Fibroblast of skin of right quadriceps (primary cell): ENCODE measurements around the gene TMEM165.

Experiments
- DNase-seq: peaks from one replicate; pipeline ENCODE4 v3.0.0-alpha.2; 2013

The TMEM165 gene

DNA sequence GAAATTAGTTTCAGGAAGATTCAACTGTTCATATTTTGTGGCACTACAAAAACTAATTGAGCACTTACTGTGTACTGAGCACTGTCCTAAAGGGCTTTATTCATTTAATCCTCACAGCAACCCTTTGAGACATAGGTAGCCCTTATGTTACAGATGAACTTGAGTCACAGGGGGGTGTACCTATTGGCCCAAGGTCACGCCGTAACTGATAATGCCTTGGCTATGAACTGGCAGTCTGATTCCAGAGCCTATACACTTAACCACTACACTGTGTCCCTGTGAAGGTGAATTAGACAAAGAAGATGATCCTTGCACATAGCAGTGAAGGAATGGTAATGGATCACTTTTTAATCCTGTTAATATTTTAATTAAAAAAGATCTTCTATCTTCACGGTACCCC lies 12.0 kb downstream of the TMEM165 start:
- no peak for DNase-seq

DNA sequence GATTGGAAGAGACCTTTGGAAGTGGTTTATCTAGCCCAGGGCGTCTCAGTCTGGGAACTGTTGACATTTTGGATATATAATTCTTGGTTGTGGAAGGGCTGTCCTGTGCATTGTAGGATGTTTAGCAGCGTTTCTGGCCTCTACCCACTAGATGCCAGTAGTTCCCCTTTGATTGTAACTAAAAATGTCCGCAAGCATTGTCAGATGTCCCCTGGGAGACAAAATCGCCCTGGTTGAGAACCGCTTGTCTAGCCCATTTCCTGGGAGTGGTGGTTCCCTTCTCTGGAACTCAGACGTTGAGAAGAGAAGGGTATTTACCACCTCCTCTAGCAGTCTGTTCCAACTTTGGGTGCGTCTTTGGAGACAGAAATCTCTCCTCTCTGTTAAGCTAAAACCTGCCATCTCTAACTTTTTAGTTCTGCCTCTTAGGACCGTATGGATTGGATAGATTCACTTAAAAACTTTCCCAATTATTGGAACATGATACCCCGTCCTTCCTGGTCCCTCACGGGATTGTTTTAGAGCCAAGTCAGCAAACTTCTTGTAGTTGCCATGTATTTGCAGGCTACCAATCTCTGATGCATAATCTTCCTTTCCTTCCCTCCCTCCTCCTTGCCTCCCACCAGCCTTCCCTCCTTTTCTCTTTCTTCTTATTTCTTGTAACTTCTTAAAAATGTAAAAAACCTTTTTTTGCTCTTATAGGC lies 13.9 kb downstream of the TMEM165 start:
- peak; percentile 38 for DNase-seq

DNA sequence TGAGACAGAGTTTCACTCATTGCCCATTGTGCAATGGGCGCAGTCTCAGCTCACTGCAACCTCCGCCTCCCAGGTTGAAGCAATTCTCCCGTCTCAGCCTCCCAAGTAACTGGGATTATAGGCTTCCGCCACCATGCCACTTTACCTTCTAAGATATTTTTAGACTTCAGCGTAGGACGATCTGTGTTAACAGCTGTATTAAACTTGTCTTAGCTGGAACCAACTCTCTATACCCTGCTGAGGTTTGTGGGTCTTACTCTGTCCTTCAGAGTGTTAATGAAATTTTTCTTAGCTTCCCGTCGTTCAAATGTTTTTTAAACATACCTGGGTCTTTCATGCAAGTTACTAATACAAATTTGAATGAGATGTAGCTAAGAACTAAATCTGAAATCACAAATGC lies 14.7 kb downstream of the TMEM165 start:
- DNase-seq: no peak

GRCh38 chr4:55411621-55412020 lies 15.9 kb downstream of the TMEM165 start:
- peak; percentile 13 for DNase-seq

DNA sequence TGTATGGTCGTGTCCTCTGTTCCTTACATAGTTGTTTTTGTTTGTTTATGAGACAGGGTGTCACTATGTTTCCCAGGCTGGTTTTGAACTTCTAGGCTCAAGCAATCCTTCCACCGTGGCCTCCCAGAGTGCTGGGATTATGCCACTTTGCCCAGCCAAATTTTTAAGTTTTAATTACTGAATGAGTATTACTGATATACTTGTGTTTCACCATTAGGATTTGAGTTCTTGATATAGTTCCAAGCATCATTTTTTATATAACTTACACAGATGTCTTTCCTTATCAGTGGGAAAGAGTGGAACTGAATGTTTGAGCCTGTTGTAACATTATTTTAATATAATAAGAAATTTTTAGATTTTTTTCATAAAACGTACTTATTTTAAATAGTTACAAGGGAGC lies 20.4 kb downstream of the TMEM165 start:
- DNase-seq: no peak

DNA sequence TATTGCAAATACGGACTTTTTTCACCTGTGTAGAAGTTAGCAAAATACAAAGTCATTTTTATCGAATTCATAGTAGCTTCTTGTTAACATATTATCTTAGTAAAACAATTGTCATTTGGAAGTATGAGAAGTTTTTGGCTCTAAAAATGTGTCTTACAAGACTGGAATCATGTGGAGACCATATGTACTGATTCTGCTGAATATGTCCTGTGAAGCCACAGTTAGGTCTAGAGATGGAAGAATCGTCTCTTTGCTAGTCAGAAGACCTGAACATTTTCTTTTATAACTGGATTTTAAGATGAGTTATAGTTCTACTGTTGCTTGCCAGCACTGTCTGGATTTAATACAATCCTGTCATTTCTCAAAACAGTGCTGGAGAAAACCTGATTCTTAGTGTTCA lies 29.0 kb downstream of the TMEM165 start:
- no peak for DNase-seq

DNA sequence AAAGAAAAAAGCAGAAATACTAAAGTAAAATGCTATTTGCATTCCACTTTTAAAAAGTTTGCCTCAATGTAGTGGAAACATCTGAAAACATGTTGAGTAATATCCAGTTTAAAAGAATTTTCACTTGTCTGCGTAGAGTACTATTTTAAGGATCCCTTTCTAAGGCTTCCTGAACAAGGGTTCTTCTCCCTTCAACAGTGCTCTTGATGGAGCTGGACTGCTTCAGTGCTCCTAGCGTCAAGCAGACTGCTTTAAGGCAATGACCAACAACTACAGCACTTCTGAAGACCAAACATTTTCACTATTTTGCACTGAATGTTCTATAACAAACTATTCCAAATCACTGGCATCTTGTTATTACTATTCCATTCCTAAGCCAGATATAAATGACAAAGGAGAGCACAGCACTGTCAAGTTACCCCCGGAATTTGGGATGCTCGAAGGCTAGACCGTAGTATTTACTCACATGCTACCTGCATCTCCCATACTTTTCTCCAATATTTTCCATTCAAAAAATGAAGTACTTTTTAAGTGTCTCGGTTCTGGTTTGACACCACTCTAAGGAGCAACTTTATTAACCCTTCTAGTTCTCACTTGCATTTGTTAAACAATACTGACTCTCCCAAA lies 36.1 kb downstream of the TMEM165 start:
- no peak for DNase-seq

- DNase-seq: peak; percentile 21
These were observed 39.5 kb downstream of the TMEM165 start for GRCh38 chr4:55435141-55435841.

- peak; percentile 39 for DNase-seq
These were observed 41.6 kb downstream of the TMEM165 start for GRCh38 chr4:55437356-55437796.

- DNase-seq: no peak
These were observed 42.1 kb downstream of the TMEM165 start for GRCh38 chr4:55437823-55438222.

DNA sequence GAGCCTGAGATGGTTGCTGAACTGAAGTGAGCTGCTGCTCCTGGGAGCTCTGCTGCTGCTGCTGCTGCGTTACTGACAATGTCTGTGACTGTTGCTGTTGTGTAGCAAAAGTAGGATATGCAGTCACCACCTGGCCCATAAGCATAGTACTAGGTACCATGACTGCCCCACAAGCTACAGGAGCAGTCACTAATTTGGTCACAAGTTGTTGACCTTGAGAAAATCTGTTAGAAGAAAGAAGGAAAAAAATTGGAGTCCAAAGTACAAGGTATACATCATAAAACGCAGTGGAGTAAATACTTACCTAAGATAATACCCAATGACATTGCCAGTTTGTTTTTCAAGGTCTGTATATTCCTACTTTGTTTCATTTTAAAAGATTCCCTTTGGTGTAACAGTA lies 42.6 kb downstream of the TMEM165 start:
- no peak for DNase-seq

GRCh38 chr4:55439023-55439422 lies 43.3 kb downstream of the TMEM165 start:
- DNase-seq: no peak

GRCh38 chr4:55440786-55441185 lies 45.0 kb downstream of the TMEM165 start:
- no peak for DNase-seq

- DNase-seq: peak; percentile 29
These were observed 46.8 kb downstream of the TMEM165 start for GRCh38 chr4:55442541-55442940.

GRCh38 chr4:55444827-55445226 lies 49.1 kb downstream of the TMEM165 start:
- peak; percentile 48 for DNase-seq

DNA sequence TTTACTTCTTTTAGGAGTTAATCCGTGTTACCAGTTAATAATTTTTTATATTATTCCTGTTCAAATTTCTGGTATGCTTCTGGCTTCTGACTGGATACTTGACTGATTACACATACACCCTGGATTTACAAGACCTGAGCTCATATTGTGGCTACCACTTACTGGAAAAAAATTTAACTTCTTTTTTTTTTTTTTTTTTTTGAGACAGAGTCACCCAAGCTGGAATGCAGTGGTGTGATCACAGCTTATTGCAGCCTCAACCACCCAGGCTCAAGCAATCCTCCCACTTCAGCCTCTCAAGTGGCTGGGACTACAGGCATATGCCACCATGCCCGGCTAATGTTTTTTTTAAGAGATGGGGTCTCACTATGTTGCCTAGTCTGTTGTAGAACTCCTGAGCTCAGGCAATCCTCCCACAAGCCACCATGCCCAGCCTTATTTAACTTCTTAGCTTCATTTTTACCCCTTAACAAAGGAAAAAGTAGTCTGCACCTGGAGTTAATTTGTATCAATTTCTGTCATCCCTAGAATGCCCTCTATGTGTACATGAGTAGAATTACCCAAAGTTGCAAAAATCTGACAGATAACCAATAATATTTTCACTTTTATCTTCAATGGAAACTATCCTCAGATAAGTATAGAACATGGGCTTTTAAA lies 50.3 kb downstream of the TMEM165 start:
- DNase-seq: peak; percentile 85

DNA sequence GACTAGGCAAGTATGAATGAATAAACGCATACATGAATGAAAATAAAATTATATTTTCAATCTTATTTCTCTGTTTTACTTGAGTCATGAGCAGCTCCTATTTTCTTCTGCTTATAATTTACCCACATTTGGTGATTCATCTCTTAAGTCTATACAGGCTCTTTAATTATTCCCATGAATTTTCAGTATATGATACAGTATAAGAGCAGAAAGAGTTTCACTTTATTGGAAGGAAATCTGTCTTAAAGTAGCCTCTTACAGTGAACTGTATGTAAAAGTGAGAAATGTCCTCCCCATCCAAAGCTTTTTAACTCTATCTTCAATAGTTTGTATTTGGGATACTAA lies 50.8 kb downstream of the TMEM165 start:
- peak; percentile 40 for DNase-seq

DNA sequence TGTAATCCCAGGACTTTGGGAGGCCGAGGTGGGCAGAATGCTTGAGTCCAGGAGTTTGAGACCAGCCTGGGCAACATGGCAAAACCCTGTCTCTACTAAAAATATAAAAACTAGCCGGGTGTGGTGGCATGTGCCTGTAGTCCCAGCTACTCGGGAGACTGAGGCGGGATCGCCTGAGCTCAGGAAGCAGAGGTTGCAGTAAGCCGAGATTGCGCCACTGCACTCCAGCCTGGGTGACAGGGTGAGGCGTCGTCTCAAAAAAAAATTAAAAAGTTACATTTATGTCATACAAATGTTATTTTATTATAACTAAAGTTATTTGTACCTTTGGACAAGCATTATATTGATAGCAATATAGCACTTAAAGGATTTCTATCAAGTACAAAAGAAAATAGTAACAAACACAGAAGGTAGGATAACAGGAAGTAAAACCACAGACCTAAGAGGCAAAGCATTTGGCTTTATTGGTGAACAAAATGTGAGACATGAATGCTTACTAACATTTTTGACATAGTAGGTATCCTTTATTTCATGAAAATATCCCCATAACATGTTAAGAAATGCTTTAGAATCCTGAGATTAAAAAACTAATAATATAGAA lies 51.5 kb downstream of the TMEM165 start:
- no peak for DNase-seq

DNA sequence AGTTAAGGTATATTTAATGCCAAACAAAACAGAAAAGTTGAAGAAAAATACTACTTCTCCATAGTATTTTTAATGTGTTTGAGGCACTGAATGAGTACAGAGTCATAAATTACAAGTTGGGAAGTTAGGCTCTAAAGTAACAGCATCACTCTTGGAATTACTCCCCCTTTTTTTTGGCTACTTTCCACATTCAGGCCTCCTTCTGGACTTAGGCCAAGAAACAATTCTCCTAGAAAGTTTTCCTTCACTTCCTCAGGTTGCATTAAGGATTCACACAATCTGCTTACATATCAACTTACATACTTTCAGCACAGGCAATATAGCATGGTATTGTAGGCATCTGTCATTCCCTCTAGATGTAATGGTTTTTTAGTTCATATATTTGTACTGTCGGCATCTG lies 52.1 kb downstream of the TMEM165 start:
- DNase-seq: peak; percentile 76

- no peak for DNase-seq
These were observed 54.8 kb downstream of the TMEM165 start for GRCh38 chr4:55450566-55450965.

DNA sequence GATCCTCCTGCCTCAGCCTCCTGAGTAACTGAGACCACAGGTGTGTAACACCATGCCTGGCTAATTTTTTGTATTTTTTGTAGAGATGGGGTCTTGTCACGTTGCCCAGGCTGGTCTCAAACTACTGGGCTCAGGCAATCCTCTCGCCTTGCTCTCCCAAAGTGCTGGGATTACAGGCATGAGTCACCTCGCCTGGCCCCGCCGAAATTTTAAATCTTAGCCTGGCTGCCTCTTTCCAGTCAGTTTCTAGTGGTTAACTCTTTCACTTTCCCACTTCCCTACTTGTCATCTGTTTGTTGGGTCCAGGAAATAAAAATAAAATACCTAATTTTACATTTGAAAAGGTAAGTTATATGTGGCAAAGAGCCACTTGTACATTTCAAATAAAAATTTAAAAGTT lies 62.4 kb downstream of the TMEM165 start:
- DNase-seq: peak; percentile 35

DNA sequence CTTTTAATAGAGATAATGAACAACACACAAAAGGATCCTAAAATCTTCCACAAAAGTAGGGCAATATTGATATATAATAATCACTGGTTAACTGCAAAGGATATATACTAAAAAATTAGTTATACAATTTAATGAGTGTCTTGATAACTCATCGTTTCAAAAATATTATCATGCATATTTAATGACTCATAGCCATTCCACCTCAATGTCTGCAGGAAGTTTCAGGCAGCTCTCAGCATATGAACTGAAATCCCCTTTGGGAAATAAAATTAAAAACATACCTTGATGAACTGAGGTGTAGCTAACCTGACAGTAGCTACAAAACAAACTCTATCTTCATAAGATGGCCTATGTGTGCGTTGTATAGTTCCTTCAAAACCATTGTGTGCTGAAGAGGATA lies 62.9 kb downstream of the TMEM165 start:
- DNase-seq: peak; percentile 26

- no peak for DNase-seq
These were observed 70.2 kb downstream of the TMEM165 start for GRCh38 chr4:55466001-55466400.
